ENCODE measurements around the gene CLBA1.
"Not testable (repeated sequence)": the region's sequence is repeated elsewhere in the genome, so short reads cannot be mapped to it uniquely, and the experiment has no call there.

The CLBA1 gene

GRCh38 chr14:105028251-105028927, 42.8 kb downstream of the CLBA1 start:
- Mint-ChIP-seq H3K9me3 (no peaks in the 10 kb centered on the region), H3K4me3 (no peak overlapping the region), H3K27me3 (no peaks in the 10 kb centered on the region), H3K27ac (no peak overlapping the region), H3K4me1 (peaks cover 26% of the 10 kb centered on the region), H3K36me3 (no peaks in the 10 kb centered on the region)

GRCh38 chr14:105029402-105029801, 43.8 kb downstream of the CLBA1 start:
- Mint-ChIP-seq H3K27me3 (no peaks in the 10 kb centered on the region), H3K4me1 (peaks cover 29% of the 10 kb centered on the region), H3K9me3 (no peaks in the 10 kb centered on the region), H3K27ac (no peak overlapping the region), H3K36me3 (peaks cover 3% of the 10 kb centered on the region), H3K4me3 (no peak overlapping the region)

- Mint-ChIP-seq H3K4me3 (no peak overlapping the region), H3K27me3 (no peaks in the 10 kb centered on the region), H3K36me3 (peaks cover 3% of the 10 kb centered on the region), H3K27ac (no peak overlapping the region), H3K9me3 (no peaks in the 10 kb centered on the region), H3K4me1 (peaks cover 29% of the 10 kb centered on the region)
These were observed 44.6 kb downstream of the CLBA1 start for GRCh38 chr14:105030194-105030593.

- Mint-ChIP-seq H3K4me1 (peaks cover 23% of the 10 kb centered on the region), H3K9me3 (no peaks in the 10 kb centered on the region), H3K4me3 (no peak overlapping the region), H3K36me3 (peaks cover 3% of the 10 kb centered on the region), H3K27me3 (no peaks in the 10 kb centered on the region), H3K27ac (no peak overlapping the region)
These were observed 45.3 kb downstream of the CLBA1 start for GRCh38 chr14:105030836-105031396.

- H3K27me3 Mint-ChIP-seq, H3K27ac Mint-ChIP-seq, H3K9me3 Mint-ChIP-seq, H3K4me3 Mint-ChIP-seq, H3K36me3 Mint-ChIP-seq: not testable (repeated sequence)
- peaks cover 15% of the 10 kb centered on the region for H3K4me1 Mint-ChIP-seq
These were observed 46.9 kb downstream of the CLBA1 start for GRCh38 chr14:105032451-105032901.

- H3K27ac Mint-ChIP-seq = peak overlapping the region; percentile 90
- not testable (repeated sequence) for H3K9me3 Mint-ChIP-seq, H3K36me3 Mint-ChIP-seq, H3K27me3 Mint-ChIP-seq
- peaks cover 15% of the 10 kb centered on the region for H3K4me1 Mint-ChIP-seq
- H3K4me3 Mint-ChIP-seq = peak overlapping the region; percentile 90
These were observed 47.9 kb downstream of the CLBA1 start for GRCh38 chr14:105033412-105033900.

- H3K9me3 Mint-ChIP-seq = no peaks in the 10 kb centered on the region
- peak overlapping the region; percentile 90 for H3K4me3 Mint-ChIP-seq
- peaks cover 3% of the 10 kb centered on the region for H3K36me3 Mint-ChIP-seq
- H3K4me1 Mint-ChIP-seq = peaks cover 15% of the 10 kb centered on the region
- H3K27ac Mint-ChIP-seq = no peak overlapping the region
- H3K27me3 Mint-ChIP-seq = no peaks in the 10 kb centered on the region
These were observed 48.9 kb downstream of the CLBA1 start for GRCh38 chr14:105034315-105035039.

GRCh38 chr14:105035616-105036015, 50.0 kb downstream of the CLBA1 start:
- H3K36me3 Mint-ChIP-seq, H3K4me3 Mint-ChIP-seq, H3K27ac Mint-ChIP-seq, H3K27me3 Mint-ChIP-seq, H3K9me3 Mint-ChIP-seq: not testable (repeated sequence)
- H3K4me1 Mint-ChIP-seq = peaks cover 15% of the 10 kb centered on the region

GRCh38 chr14:105039458-105040205, 54.0 kb downstream of the CLBA1 start:
- Mint-ChIP-seq H3K27ac (no peak overlapping the region), H3K4me1 (no peaks in the 10 kb centered on the region)

GRCh38 chr14:105041841-105042765, 56.5 kb downstream of the CLBA1 start:
- peaks cover 5% of the 10 kb centered on the region for H3K4me1 Mint-ChIP-seq
- H3K4me3 Mint-ChIP-seq = no peak overlapping the region
- H3K27ac Mint-ChIP-seq = no peak overlapping the region
- no peaks in the 10 kb centered on the region for H3K9me3 Mint-ChIP-seq
- no peaks in the 10 kb centered on the region for H3K27me3 Mint-ChIP-seq
- no peaks in the 10 kb centered on the region for H3K36me3 Mint-ChIP-seq

More at GRCh38 chr14:105039458-105040205, 54.0 kb downstream of the CLBA1 start:
- Mint-ChIP-seq H3K9me3 (no peaks in the 10 kb centered on the region), H3K36me3 (no peaks in the 10 kb centered on the region), H3K4me3 (no peak overlapping the region), H3K27me3 (no peaks in the 10 kb centered on the region)

GRCh38 chr14:105042813-105043212, 57.2 kb downstream of the CLBA1 start:
- no peak overlapping the region for H3K4me3 Mint-ChIP-seq
- H3K9me3 Mint-ChIP-seq = no peaks in the 10 kb centered on the region
- H3K4me1 Mint-ChIP-seq = peaks cover 5% of the 10 kb centered on the region
- no peak overlapping the region for H3K27ac Mint-ChIP-seq
- H3K27me3 Mint-ChIP-seq = no peaks in the 10 kb centered on the region
- no peaks in the 10 kb centered on the region for H3K36me3 Mint-ChIP-seq

GRCh38 chr14:105043641-105044040, 58.1 kb downstream of the CLBA1 start:
- Mint-ChIP-seq H3K36me3 (no peaks in the 10 kb centered on the region), H3K27ac (no peak overlapping the region), H3K4me1 (peaks cover 5% of the 10 kb centered on the region), H3K27me3 (no peaks in the 10 kb centered on the region), H3K9me3 (no peaks in the 10 kb centered on the region), H3K4me3 (no peak overlapping the region)
